ENCODE results near the gene SH3RF3.

- TF ChIP-seq EZH2 (IDR thresholded peaks at IDR 0.05; ENCODE audit: low read length, missing control alignments): no peak
- TF ChIP-seq CTCF (conservative IDR thresholded peaks at IDR 0.05 in 1 of 2, IDR thresholded peaks at IDR 0.05 in 1 of 2; ENCODE audit: low read depth in 1 of 2, low read length in 2 of 2): no peak
Measured at GRCh38 chr2:109147405-109147804, 18.4 kb downstream of the SH3RF3 start.

All from fibroblast of lung (primary cell).